Activated CD8-positive, alpha-beta T cell treated with anti-CD3 and anti-CD28 coated beads for 36 hours (primary cell): Measurements from ENCODE around the gene DCC. TPM values are rescaled to one million over a fixed set of nuclear protein-coding genes. Genes with fewer than 3 reads are reported as not detected.

Experiments
- ATAC-seq: fragments of 200-7000 bp; cut with Tn5 transposase; one replicate; pipeline ENCODE4 v1.10.0; 2021; ENCODE audit warnings: mild to moderate bottlenecking, moderate library complexity
- CTCF ChIA-PET: fragments of 350-600 bp; sonication (Branson Sonifier 250); formaldehyde crosslinking; loops from one replicate; lab custom pipeline; 2021; ENCODE audit warnings: antibody characterized with exemption; lab: Charles Lee
- POLR2A ChIA-PET: fragments of 350-600 bp; sonication (Branson Sonifier 250); formaldehyde crosslinking; loops from one replicate; lab custom pipeline; 2021; ENCODE audit warnings: antibody characterized with exemption; lab: Charles Lee
- DNase-seq: peaks from one replicate; pipeline ENCODE4 v3.0.0-alpha.2; 2020
- H3K27ac Mint-ChIP-seq: one replicate; pipeline ENCODE4 v1.8.0; 2021; ENCODE audit warnings: mild to moderate bottlenecking, mixed read lengths
- H3K27me3 Mint-ChIP-seq: one replicate; pipeline ENCODE4 v1.8.0; 2021; ENCODE audit warnings: mixed read lengths
- H3K36me3 Mint-ChIP-seq: one replicate; pipeline ENCODE4 v1.8.0; 2021; ENCODE audit warnings: low read depth, mixed read lengths
- H3K4me1 Mint-ChIP-seq: one replicate; pipeline ENCODE4 v1.8.0; 2021; ENCODE audit warnings: low read depth, mixed read lengths
- H3K4me3 Mint-ChIP-seq: one replicate; pipeline ENCODE4 v1.8.0; 2021; ENCODE audit warnings: mild to moderate bottlenecking, moderate library complexity, mixed read lengths
- H3K9me3 Mint-ChIP-seq: one replicate; pipeline ENCODE4 v1.8.0; 2021; ENCODE audit warnings: mixed read lengths
- CTCF ChIP-seq: fragments of 200-600 bp; IDR thresholded peaks from one replicate; pipeline ENCODE4 v1.8.0; 2022; ENCODE audit warnings: antibody characterized with exemption, mild to moderate bottlenecking
- intact Hi-C: fragments of 100-400 bp; cut with micrococcal nuclease; formaldehyde crosslinking; loops from one replicate; pipeline ENCODE4 v1.10.0; 2022
- total RNA-seq, 2 experiments: library from RNA; stranded (reverse); gene quantifications; one replicate each; pipeline ENCODE4 v1.2.3, GENCODE V29; 2021

Gene DCC
- total RNA-seq, 2 experiments from 2014 or later = not detected

GRCh38 chr18:52344881-52345280 is 4.9 kb downstream of the DCC start:
- DNase-seq (no peak), ATAC-seq (no peak)
- CTCF ChIA-PET = no interaction called here
- intact Hi-C loops = no loop called here
- peaks cover 22% of the 10 kb centered on the region for H3K27me3 Mint-ChIP-seq
- H3K9me3 Mint-ChIP-seq = no peaks in the 10 kb centered on the region
- no peak for TF ChIP-seq CTCF
- H3K27ac Mint-ChIP-seq = no peak overlapping the region
- no peak overlapping the region for H3K4me3 Mint-ChIP-seq
- no peaks in the 10 kb centered on the region for H3K4me1 Mint-ChIP-seq
- POLR2A ChIA-PET = no interaction called here
- H3K36me3 Mint-ChIP-seq = no peaks in the 10 kb centered on the region

GRCh38 chr18:52345428-52345827 is 5.4 kb downstream of the DCC start:
- Mint-ChIP-seq H3K36me3 (no peaks in the 10 kb centered on the region), H3K27ac (no peak overlapping the region), H3K27me3 (peaks cover 18% of the 10 kb centered on the region), H3K9me3 (no peaks in the 10 kb centered on the region), H3K4me3 (no peak overlapping the region), H3K4me1 (no peaks in the 10 kb centered on the region)
- ATAC-seq (no peak), DNase-seq (no peak)
- intact Hi-C loops = no loop called here
- no peak for TF ChIP-seq CTCF
- ChIA-PET POLR2A (no interaction called here), CTCF (interaction anchor here (0.9 kb wide), 1 partner anchor 57 kb away, joined by 3 read pairs; no protein-coding TSS in a partner anchor)

GRCh38 chr18:52348209-52348608 is 8.2 kb downstream of the DCC start:
- ChIA-PET POLR2A (no interaction called here), CTCF (no interaction called here)
- H3K4me1 Mint-ChIP-seq = no peaks in the 10 kb centered on the region
- ATAC-seq = no peak
- TF ChIP-seq CTCF = no peak
- intact Hi-C loops = no loop called here
- peaks cover 2% of the 10 kb centered on the region for H3K27me3 Mint-ChIP-seq
- H3K4me3 Mint-ChIP-seq = no peak overlapping the region
- no peaks in the 10 kb centered on the region for H3K36me3 Mint-ChIP-seq
- no peaks in the 10 kb centered on the region for H3K9me3 Mint-ChIP-seq
- DNase-seq = peak; percentile 39
- no peak overlapping the region for H3K27ac Mint-ChIP-seq

- H3K9me3 Mint-ChIP-seq = no peaks in the 10 kb centered on the region
- ChIA-PET CTCF (no interaction called here), POLR2A (no interaction called here)
- no peak overlapping the region for H3K4me3 Mint-ChIP-seq
- H3K27ac Mint-ChIP-seq = no peak overlapping the region
- TF ChIP-seq CTCF = no peak
- no peaks in the 10 kb centered on the region for H3K4me1 Mint-ChIP-seq
- ATAC-seq (no peak), DNase-seq (no peak)
- H3K36me3 Mint-ChIP-seq = no peaks in the 10 kb centered on the region
- peaks cover 2% of the 10 kb centered on the region for H3K27me3 Mint-ChIP-seq
- intact Hi-C loops = no loop called here
Measured at GRCh38 chr18:52349498-52349897, 9.5 kb downstream of the DCC start.

- Mint-ChIP-seq H3K9me3 (peaks cover 1% of the 10 kb centered on the region), H3K27ac (no peak overlapping the region), H3K4me3 (no peak overlapping the region), H3K4me1 (no peaks in the 10 kb centered on the region), H3K36me3 (no peaks in the 10 kb centered on the region), H3K27me3 (peaks cover 2% of the 10 kb centered on the region)
- POLR2A ChIA-PET = no interaction called here
- intact Hi-C loops = no loop called here
- DNase-seq (no peak), ATAC-seq (no peak)
- CTCF ChIA-PET = no interaction called here
- no peak for TF ChIP-seq CTCF
Measured at GRCh38 chr18:52352920-52353319, 12.9 kb downstream of the DCC start.
